ENCODE measurements around the gene ADH1B.
"Not testable (repeated sequence)": the region's sequence is repeated elsewhere in the genome, so short reads cannot be mapped to it uniquely, and the experiment has no call there.

The ADH1B gene

GRCh38 chr4:99324361-99324760, 3.2 kb upstream of the ADH1B start:
- DNase-seq = no peak

- no peak for DNase-seq
These were observed 2.6 kb upstream of the ADH1B start for GRCh38 chr4:99323756-99324155.

- DNase-seq = not testable (repeated sequence)
These were observed 3.4 kb downstream of the ADH1B start for GRCh38 chr4:99317811-99318210.

DNA sequence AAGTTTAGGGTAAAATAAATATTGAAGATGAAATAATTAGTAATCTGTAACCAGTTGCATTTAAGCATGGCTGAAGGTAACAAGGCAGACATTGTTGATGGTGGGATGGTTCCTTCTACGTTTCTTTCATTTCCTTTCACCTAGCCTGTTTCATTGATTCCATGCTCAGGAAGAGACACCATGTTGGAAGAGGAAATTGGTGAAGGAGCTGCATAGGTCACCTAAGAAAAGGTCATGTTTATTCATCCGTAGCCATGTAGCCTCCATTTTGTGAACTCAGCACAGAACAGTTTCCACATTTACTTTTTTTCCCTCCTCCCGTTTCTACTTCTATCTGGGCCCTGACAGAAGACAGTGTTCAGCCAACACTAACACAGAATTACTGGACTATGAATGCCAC, 3.8 kb downstream of the ADH1B start:
- DNase-seq = no peak

DNA sequence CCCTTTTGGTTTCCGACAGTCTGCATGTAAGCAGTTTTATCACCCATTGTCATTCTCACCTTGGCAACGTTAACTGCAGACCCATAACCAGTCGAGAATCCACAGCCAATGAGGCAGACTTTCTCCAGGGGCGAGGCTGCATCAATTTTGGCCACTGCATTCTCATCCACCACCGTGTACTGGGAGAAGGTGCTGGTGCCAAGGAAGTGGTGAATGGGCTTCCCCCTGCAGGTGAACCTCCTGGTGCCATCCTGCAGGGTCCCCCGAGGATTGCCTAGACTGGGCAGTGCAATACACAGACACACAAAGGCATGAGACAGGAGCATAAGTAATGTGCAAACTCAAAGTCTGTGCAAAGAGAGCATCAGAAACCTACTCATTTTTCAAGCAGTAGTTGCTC, 5.4 kb downstream of the ADH1B start:
- no peak for DNase-seq

GRCh38 chr4:99314211-99314610, 7.0 kb downstream of the ADH1B start:
- DNase-seq = no peak

DNA sequence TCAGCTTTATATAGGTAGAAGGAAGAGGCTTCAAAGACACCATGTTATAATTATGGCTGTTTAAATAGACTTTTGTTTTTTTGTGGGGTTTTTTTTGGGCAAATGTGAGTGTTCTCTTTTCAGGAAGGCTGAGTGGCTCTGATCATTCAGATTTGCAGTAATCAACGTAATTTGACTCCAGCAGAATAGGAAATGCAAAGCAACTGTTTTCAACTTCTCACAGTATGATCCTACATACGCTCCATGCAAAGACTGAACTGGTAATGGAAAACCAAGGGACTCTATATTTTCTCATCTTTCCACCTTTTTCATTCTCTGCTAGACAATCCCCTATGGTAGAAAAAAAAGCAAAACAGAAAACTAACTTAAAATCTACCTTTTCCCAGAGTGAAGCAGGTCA, 10.8 kb downstream of the ADH1B start:
- DNase-seq = no peak

DNA sequence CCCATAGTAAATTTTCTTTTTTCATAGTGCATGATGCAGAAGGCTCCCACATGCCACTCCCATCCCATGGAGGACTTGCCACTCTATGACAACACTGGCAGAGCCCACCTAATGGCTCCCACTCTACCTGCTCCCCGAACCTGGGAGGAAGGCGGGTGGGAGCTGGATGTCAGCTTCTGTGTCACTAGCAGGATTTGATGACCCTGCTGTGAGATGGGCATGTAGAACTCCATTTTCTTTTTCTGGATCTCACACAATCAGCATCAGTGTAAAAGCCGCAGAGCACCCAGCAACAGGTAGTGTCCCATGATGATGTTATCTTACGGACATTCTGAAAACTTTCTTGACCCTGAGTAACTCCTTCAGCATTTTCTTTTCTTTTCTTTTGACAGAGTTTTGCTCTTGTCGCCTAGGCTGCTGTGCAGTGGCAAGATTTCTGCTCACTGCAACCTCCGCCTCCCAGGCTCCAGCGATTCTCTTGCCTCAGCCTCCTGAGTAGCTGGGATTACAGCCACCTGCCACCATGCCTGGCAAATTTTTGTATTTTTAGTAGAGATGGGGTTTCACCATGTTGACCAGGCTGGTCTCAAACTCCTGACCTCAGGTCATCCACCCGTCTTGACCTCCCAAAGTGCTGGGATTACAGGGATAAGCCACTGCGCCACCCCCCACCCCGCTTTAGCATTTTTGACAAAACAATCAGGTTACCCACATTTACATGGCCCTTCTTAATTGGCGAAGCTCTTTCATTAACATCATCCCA, 15.4 kb downstream of the ADH1B start:
- no peak for DNase-seq

- DNase-seq = no peak
These were observed 19.6 kb downstream of the ADH1B start for GRCh38 chr4:99301376-99302164.

DNA sequence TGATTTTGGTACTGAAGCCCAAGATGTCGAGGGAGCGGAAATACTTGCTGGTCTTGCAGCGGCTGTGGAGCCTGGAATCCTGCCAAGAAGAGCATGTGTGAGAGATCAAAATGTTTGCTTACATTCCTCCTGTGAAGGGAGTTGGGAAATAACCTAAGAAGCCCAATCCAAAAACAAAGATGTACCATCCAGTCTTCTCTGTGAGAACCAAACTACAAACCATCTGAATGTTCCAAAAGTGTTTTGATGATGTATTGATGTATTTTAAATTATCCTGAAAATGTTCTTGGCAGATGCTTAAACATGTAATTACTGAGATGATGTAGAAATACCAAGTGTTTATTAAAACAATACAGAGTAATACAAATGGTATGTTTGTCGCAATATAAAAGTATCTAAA, 20.3 kb downstream of the ADH1B start:
- peak in 4 of 56 donors; percentile 2 to 32 (median 4) for DNase-seq

DNA sequence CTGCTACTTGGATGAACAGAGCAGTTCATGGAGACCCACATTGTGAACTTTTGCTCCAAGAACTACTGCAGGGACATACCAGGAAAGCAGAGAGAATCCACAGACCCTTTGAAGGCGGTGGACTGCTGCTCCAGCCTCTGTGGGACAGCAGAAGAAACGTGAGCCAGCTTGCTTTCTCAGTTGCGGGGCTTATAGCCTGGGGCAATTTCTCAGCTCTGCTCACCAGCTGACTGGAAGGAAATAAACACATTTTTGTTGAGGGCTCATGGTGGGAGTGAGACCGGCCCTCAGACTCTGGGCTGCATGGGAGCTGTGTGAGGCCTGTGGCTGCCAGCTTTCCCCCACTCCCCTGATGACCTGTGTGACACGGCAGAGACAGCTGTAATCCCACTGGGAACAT, 27.8 kb downstream of the ADH1B start:
- DNase-seq = no peak

DNA sequence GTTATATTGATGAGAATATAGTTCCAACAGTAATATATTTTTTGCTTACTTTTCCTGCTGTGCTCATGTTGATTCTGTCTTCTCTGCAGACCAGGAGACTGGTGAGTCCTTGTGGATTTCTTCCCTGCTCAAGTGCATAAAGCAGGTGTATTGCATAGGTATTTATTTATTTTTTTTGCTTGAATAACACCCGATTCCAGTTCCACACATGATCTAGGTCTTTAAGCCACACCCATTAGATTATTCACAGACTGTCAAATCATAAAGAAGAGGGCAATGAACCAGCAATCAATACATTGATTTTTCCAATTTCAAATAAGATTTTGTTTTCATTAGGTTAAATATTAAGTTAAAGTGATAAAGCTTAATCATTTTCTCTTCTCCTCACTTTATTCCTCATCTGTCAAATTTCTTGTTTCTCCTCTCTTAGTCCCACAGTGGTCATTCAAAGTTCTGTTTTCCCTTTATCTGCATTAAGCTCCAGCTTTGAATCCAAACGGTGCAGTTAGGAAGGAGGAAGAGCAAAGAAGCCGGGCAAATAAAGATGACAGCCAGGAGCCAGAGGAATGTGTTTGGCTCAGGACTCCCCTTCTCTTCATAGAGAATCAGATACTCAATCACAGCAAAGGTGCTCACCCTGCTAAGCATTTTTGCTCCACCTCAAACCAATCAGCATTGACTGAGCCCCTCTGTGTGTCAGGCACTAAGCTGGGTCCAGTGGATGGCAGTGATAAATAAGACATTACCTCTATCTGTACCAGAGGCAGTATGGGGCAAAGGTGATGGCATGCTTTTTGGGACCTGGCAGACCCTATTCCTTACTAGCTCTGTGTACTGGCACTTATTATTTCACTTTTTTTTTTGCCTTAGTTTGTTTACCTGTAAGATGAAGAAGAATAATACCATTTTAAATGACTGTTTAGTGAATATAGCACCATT, 30.1 kb downstream of the ADH1B start, which contains the start of gene ADH1A:
ADH1A (minus strand) TSS at position 138 of the 939 bp plus-strand sequence; CDS start at position 67, 71 bp downstream.
- no peak for DNase-seq

GRCh38 chr4:99285387-99285786, 35.8 kb downstream of the ADH1B start:
- no peak for DNase-seq

DNA sequence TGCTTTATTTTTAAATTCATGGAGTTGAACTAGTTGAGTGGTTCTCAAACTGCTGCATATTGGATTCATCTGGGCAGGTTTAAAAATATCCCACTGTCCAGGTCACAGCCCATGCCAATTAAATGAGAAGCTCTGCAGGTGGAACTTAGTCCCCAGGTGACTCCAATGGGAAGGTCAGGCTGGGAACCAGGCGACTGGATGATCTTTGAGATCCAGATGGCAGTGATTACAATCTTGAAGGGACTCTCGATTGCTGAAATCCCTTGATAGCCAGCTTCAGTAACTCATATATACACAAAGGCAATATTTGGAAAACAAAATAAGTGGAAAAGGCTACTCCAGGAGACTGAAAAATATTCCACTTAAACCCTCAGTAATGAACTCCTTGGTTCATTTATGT, 38.5 kb downstream of the ADH1B start:
- DNase-seq = no peak

DNA sequence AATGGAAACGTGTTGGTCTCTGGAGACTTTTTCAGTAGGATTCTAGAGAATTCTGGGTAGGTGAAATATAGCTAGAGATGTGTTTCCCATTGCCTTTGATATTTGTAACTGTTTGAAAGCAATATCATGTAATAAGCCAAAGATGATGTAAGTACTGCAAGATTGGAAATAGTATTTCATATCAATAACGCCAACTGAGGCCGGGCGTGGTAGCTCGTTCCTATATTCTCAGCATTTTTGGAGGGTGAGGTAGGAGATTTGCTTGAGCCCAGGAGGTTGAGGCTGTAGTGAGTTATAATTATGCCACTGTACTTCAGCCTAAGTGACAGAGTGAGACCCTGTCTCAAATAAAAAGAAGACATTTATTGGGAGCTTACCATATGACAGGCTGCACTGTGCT, 39.9 kb downstream of the ADH1B start:
- DNase-seq = no peak

DNA sequence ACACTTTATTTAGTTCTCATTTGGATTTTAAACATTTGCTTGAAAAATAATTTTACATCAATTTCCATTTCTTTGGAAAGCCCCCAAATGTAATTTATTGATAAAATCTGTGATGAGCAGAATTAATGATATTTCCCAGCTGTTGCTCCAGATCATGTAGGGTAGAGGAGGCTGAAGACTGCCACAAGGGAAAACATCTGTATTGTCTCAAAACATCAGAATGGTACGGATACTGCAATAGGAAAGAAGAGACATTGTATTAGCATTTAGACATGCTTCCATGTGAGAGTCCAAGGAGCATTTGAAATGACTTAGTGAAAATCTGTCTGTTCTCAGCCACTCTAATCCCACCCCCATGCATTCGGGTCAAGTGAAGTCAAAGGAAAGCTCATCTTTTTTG, 44.8 kb downstream of the ADH1B start:
- no peak for DNase-seq

DNA sequence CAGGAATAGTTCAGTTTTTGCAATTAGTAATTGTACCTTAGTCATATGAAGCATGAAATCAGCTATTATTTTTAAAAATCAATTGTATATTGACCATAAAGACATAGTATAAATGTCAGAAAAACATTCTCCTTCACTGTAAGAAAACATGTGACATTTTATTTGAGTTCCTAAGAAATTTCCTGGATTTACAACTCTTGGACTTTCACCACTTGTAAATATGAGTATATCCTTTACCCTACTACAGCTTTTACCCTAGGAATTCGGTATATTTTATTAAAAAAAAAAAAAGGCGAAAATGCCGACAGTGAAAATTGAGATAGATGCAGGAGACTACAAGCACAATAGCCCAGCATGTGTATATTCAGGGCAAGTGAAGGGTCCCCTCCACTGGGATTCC, 45.3 kb downstream of the ADH1B start:
- no peak for DNase-seq

DNA sequence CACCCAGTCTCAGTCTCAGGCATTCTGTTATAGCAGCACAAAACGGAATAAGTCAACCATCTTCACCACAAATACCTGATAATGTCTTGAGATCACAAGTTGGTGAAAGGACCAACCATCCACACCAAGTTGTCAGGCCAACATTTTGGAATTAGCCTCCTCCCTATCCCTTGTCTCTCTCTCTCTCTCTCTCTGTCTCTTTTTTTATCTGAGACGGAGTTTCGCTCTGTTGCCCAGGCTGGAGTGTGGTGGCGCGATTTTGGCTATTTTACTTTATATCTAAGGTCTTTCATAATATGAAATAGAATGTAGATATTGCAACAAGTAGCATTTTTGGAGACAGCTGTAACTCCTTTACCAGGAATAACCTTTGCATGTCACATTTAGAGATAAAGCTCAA, 46.2 kb downstream of the ADH1B start:
- no peak for DNase-seq

GRCh38 chr4:99273704-99274103, 47.5 kb downstream of the ADH1B start:
- no peak for DNase-seq

DNA sequence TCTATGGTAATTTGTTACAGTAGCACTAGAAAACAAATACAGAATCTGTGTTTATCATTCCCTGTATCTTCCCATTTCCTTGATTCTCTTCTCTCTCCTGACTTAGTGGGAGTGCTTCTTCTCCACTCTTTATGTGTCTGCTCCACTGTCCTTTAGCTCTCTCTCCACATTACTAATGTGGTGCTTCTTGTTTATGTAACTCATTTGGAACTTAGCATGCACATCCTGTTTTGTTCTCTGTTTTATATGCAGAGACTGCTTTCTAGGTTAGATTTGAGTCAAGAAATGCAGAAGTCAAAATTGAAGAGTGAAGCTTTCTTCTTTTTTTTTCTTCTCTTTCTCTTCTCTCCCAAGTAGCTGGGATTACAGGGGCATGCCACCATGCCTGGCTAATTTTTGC, 56.3 kb downstream of the ADH1B start:
- DNase-seq = no peak

Measured in amygdala (tissue), 56 donors.